Occipital lobe (tissue), 2 donors: ENCODE data around the gene ZNF230. TPM values are rescaled to one million over a fixed set of nuclear protein-coding genes. Genes with fewer than 3 reads are reported as not detected.

Experiments
- DNase-seq: peaks from one replicate; lab custom pipeline; 2025; lab: John Stamatoyannopoulos, UW
- total RNA-seq: library from RNA; depleted of rRNA; stranded (reverse); fragments of >200 nt; gene quantifications from one replicate; pipeline ENCODE4 v1.2.3, GENCODE V29; 2014

Gene ZNF230
- total RNA-seq = 10.3 TPM

- DNase-seq = peak; percentile 92
Measured at GRCh38 chr19:44002566-44003460, at the start of gene ZNF230. TSS of gene ZNF230 (plus strand) at chr19:44002957. CDS start at chr19:44007079, 4,122 bp downstream.

DNA sequence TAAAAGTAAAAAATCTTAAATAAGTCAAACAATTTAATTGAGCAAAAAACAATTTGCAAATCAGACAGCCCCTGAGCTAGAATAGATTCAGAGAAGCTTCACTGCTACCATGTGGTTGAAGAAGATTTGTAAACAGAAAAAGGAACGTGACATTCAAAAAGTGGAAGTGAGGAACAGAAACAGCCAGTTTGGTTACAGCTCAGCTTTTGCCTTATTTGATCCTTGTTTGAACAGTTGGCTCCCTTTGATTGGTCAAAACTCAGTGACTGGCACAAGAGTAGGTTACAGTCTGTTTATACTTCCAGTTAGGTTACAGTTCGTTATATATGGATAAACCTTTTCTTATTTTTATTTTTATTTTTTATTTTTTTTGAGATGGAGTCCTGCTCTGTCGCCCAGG, 45.9 kb upstream of the ZNF230 start:
- DNase-seq = no peak

DNA sequence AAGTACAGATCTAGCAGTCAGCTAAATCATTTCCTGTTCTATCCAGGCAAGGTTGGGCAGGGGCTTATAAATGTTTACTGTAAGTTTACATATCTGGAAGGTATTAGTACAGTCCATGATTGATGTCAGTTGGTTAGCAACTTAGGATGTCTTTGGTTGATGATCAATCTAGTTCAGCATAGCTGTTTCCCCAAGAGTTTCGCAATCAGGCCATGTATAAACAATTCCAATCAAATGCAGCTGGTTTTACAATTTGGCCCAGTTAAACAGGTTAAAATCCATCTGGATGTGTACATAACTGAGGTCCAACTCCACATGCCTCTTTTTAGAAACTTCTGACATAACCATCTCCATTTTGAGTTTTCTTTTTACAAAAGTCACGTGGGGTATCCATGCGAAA, 44.9 kb upstream of the ZNF230 start:
- no peak for DNase-seq

- DNase-seq = no peak
Measured at GRCh38 chr19:43960411-43960810, 42.3 kb upstream of the ZNF230 start.

GRCh38 chr19:43966079-43966694, 36.6 kb upstream of the ZNF230 start:
- DNase-seq = no peak

GRCh38 chr19:43976732-43977131, 26.0 kb upstream of the ZNF230 start:
- no peak for DNase-seq

- DNase-seq = no peak
Measured at GRCh38 chr19:43983544-43983911, 19.2 kb upstream of the ZNF230 start.

- DNase-seq = peak; percentile 93
Measured at GRCh38 chr19:43983912-43984686, 18.7 kb upstream of the ZNF230 start, which contains the start of gene ZNF155. TSS of gene ZNF155 (plus strand) at chr19:43984188. CDS start at chr19:43988544, 4,356 bp downstream.

DNA sequence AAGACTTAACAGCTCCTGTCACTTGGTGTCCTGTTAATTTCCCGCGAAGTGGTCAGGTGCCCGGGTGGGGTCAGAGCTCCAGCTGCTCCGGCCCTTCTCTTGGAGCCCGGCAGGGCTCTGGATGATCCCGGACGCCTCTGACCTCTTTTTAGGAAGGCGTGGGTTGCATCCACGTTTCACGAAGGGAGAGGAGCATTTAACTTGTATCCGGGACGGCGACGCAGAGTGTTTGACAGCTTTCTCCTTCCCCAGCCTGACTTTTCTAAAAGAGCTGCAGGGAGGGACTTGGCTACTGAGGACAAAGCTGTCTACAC, 18.1 kb upstream of the ZNF230 start:
- DNase-seq = no peak

DNA sequence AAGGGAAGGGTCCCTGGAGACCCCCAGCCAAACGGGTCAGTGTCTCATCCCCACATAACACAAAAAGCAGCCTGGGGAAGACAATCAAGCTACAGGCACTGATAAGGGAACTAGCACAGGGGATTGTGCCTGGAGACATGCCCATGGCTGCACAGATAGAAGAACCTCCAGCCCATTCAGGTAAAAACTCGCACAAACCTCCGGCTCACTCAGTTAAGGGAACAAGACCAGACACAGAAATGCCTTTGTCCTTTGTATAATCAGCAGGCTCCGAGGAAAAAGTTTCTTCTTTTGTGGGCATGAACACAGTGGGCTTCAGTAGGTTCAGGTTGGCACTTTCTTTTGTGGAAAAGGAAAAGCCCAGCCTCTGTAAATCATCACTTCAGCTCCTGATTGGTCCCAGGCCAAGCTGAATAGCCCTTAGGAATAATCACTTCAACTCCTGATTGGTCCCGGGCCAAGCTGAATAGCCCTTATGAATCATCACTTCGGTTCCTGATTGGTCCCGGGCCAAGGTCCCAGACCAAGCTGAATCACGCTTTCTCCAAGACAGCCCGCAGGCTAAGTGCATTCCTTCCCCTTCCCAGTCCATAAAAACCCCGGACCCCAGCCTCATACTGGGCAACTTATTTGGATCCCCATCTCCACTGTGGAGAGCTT, 5.0 kb upstream of the ZNF230 start:
- no peak for DNase-seq

DNA sequence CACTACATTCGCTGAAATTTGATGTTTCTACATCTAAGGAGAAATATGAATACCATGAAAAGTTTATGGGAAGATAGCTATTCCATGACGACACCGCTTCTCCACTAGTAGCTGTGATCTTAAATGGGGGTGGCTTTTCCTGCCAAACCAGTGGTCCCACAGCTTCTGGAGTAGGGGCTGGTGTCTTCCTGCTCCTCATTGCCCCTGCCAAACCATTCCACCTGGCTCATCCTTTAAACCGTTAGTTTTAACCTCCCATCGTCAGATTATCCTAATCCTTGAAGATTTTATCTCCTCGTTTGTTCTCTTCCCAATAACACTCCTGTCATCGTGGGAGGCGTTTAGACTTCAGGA, 568 bp upstream of the ZNF230 start:
- no peak for DNase-seq

DNA sequence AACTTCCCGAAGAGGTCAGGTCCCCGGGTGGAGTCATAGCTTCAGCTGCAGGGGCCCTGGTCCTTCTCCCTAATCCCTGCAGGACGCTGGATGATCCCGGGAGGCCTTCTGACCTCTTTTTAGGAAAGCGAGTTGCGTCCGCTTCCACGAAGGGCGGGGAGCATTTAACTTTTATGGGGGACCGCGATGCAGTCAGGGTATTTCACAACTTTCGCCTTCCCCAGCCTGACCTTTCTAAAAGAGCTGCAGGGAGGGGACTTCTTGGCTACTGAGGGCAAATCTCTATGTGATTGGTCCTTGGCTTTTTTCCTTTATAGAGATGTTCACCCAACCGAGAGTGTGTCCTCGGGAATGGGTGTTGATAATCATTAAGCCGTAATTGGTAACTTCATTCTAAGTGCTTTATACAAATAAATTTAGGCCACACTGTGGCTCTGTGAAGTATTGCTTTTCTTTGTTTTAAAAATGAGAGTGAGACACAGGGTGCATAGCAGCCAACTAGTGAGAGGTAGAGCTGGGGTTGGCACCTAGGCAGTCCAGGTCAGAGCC, 778 bp downstream of the ZNF230 start:
- no peak for DNase-seq

- DNase-seq = no peak
Measured at GRCh38 chr19:44005973-44006372, 3.2 kb downstream of the ZNF230 start.

DNA sequence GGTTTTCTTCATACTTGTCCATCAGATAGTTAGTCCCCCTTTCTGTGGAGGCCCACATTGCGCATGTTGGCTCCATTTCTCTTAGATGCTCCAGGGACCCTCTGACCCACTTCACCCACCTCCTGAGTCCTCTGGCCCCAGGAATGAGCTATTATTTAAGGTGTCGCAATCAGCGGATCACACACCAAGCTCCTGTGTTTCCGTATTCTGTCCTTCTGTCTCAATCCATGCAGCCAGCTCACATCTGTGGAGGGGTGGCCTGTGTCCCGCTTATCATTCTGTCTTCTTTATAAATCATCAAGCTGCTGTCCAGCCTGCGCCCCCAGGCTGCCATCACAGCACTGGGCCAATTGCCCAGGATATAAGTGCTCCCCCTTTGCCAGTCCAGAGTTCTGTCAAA, 4.7 kb downstream of the ZNF230 start:
- no peak for DNase-seq

GRCh38 chr19:44010468-44010867, 7.7 kb downstream of the ZNF230 start:
- no peak for DNase-seq

- no peak for DNase-seq
Measured at GRCh38 chr19:44019498-44019897, 16.7 kb downstream of the ZNF230 start.

GRCh38 chr19:44021221-44021620, 18.5 kb downstream of the ZNF230 start:
- no peak for DNase-seq

DNA sequence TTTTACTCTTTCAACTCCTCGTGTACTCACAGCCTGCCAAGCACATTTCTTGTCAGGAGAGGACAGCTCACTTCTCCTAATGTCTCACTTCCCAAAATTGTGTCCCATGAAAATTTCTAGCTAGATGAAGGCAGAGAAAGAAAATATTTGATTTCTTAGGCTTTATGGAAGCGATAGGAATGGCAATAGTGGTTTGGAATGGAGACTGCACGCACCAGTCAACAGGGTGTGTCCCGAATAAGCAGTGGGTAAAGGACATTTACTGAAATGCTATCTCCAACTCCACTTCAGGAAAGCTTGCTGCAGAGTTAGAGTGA, 22.1 kb downstream of the ZNF230 start:
- DNase-seq = no peak

- DNase-seq = peak; percentile 86
Measured at GRCh38 chr19:44025217-44025936, 22.6 kb downstream of the ZNF230 start, which contains the start of gene ZNF222. TSS of gene ZNF222 (plus strand) at chr19:44025379. CDS start at chr19:44025437, 58 bp downstream.

GRCh38 chr19:44026622-44027021, 23.9 kb downstream of the ZNF230 start:
- DNase-seq = no peak
